Measurements from ENCODE around the gene GALNT12.
A peak's percentile ranks its signal among the peaks of the same experiment; 100 is the strongest.

Gene GALNT12

DNA sequence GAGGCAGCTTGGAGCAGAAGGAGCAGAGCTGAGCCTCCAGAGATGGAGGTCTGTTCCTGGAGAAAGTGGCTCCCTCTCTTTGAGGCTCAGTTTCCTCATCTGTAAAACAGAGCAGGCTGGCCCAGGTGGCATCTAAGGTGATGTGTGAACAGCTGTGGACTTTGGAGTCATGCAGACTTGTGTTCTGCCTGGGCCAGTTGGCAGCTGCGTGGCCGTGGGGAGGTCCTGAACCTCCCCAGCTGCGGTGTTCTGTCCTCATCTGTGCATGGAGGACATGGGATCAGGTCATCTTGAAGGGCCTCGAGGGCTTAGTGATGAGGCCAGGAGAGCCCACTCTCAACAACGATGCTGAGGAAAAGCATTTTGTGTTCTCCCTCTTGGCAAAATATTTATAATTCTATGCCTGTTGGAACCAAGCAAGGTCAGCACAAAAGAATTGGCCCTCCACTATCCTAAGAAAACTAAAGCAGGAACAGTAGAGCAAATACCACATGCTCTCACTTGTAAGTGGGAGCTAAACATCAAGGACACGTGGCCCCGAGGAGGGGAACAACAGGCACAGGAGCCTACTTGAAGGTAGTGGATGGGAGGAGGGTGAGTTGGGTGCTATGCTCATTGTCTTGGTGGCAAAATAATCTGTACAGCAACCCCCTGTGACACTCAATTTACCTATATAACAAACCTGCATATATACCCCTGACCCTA lies 73.0 kb downstream of the GALNT12 start:
- no peak for DNase-seq (ENCODE audit: low spot score)

DNA sequence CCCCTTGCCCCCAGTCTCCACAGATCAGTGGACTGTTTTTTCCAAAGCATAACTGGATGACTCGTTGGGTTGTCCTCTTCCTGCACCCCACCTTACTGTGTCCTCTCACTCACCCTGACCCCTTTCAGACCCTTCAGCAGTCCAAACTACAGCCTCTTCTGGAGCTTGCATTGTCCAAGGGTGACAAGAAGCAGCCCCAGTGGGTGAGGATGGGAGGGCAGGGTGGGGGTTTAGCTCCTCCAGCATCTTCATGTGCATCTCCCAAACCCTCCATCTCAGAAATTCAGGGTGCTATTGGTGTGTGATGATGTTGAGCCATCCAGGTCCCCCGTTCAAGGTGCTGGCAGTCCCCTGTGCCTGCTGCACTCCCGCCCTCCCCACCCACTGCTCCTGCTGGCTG lies 73.9 kb downstream of the GALNT12 start:
- no peak for DNase-seq (ENCODE audit: low spot score)

DNA sequence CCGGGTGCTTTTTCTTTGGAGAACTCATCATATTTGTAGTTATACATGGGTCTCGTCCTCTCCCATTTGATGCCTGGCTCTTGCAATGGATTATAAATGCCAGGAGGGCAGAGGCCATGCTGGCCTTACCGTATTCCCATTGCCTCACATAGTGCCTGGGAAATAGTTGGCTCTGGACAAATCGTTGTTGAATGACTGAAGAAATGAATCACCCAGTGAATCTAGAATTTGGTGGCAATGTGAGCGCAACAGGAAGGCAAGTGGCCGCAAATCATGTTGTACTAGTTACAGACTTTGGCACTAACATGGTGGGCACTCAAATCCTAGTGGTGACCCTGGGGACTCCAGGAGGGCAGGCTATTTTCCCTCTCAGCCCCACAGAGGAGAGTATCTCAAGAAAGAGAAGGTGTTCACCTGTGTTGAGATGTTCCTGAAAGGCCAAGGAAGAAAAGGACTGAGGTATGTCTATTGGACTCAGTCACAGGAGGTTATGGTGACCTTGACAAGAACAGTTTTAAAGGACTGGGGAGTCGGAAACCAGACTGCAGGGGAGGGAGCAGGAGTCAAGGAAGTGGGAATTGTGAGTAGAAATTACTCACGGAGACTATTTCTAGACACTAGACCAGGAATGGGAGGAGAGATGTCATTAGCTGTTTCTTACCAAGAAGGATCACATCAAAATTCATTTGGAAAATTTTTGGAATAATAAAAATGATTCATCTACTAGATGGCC lies 74.5 kb downstream of the GALNT12 start:
- no peak for DNase-seq (ENCODE audit: low spot score)

DNA sequence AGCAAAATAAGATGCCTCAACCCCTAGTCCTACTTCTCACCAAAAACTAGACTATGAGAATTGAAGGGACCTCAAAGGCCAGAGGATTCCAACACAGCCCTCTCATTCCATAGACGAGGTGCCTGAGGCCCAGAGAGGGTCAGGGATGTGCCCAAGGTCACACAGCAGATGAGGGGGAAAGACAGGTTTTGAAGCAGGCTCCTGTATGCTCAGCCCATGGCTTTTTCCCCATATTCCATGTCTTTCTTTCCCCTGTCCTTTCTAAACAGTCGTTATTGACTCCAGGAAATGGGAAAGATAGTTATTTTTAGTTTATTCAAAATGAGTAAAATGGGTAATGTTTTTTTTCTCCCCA lies 75.1 kb downstream of the GALNT12 start:
- no peak for DNase-seq (ENCODE audit: low spot score)

DNA sequence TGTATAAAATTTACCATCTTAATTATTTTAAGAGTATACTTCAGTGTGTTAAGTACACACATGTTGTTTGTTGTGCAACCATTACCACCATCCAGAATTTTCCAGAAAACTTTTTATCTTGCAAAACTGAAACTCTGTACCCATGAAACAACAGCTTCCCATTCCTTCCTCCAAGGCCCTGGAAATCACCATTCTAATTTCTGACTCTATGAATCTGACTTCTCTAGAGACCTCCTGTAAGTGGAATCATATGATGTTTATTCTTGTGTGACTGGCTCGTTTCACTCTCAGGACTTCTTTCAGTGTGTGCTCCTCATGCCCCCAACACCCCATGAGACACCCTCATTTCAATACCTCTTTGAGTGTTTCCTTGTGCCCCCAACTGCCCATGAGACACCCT lies 75.8 kb downstream of the GALNT12 start:
- no peak for DNase-seq (ENCODE audit: low spot score)

DNA sequence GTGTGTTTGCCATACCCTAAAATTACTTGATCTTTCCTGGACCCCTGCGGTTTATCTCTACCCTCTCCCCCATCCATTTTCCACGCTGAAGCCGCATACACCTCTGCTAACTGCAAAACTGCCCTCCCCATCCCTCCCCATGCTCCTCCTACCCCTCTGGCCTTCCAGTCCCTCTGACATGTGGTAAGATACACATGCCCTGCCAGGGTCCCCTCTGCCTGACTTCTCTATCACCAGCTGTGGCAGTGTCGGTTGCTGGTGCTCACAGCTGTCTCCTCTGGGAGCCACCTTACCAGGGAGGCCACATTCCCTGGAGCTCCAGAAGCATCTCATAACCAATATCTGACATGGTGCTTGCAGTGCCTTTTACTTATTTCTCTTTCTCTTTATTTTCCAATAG lies 77.4 kb downstream of the GALNT12 start:
- DNase-seq (ENCODE audit: low spot score): no peak

DNA sequence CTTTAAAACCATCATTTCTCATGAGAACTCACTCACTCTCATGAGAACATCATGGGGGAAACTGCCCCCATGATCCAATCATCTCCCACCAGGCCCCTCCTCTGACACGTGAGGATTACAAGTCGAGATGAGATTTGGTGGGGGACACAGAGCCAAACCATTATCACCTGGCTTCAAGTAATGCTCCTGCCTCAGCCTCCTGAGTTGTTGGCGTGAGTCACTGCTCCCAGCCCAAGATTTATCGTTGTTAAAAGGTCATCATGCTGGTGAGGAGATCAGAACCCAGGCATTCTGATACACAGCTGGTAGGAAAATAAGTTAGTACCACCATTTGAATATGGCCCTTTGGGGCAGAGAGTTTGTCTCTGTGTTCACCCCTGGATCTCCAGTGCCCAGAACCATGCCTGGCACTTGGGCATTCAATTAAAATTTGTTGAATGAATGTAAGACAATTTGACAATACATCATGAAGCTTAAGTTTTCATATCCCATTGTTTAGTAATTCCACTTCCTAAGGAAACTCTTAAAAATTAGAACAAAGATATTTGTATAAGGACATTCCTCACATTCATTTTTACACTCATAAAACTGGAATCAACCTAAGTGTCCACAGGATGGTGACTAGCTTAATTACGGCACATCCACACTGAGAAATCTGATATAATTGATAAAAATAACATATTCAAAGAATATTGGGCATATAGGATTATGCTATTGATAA lies 78.3 kb downstream of the GALNT12 start:
- no peak for DNase-seq (ENCODE audit: low spot score)

DNA sequence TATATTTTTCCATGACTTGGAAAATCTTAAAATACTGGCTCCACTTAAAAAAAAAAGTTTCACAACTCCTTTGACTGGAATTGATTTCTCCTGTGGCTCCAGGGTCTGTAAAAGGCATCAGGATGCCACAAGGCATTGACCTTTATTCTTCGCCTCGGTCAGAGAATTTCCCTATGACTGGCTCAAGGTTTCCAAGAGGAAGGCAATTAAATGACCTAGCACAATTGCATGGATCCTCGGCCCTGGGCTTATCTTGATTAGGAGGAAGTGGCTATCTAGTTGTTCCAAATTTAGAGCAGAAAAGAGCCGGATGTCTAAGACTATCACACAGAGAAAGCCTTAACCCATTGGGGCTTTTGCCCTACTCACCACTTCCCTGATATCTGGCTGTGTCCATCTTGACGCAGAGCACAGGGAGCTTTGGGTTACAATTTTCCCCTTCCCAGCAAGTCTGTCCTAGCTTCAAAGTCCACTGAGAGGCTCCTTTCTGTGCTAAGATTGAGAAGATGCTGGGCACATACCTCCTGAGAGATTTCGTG lies 79.3 kb downstream of the GALNT12 start:
- DNase-seq (ENCODE audit: low spot score): no peak

DNA sequence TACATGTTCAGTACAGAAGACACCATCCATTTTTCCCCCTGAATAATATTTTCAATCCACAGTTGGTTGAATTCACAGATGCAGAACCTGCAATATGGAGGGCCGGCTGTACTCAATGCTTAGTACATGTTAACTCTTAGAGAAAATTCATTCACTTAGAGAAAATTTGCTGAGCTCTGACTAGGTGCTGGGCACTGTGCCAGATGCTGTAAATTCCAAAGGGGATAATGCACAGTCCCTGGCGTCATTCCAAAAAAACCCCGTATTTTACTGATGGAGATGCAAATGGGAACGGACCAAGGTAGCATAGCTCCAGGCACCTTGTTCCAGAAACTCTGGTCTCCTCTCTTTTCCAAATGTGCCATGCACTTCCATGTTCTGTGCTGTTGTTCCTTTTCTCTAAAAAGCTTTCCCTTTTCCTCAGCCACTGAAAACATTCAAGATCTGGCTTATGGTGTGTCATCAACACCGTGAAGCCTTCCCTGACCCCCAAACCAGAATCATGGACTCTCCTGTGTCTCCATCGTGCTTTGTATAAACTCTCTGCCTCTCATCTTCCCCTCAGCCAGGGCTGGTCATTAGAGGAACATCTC lies 80.5 kb downstream of the GALNT12 start:
- DNase-seq (ENCODE audit: low spot score): no peak

DNA sequence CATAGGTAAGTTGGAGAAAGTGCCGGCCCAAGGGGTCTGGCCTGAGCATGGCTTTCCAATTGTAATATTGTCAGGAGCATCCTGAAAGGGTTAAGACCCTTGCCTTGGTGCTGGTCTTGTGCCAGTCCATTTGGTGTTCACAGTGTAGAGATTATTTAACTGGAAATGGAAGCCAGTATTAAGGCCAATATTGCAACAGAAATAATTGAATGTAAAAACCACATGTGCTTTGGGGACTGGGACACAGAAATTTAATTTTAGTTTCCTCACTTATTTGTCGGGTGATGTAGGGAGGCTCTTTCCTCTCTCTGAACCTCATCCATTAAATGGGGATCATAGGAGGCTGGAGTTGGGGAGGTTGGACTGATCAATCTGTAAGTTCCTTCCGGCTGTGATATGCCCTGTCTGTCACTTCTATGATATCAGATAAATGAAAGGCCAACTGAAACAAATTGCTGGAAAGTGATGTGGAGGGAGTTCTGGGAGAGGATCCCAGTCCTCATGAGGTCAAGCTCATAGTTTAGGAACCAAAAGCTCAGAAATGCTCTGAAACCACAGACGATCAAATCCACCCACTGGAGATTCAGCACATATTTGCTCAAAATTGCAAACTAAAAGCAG lies 81.4 kb downstream of the GALNT12 start:
- peak; percentile 25 for DNase-seq (ENCODE audit: low spot score)

DNA sequence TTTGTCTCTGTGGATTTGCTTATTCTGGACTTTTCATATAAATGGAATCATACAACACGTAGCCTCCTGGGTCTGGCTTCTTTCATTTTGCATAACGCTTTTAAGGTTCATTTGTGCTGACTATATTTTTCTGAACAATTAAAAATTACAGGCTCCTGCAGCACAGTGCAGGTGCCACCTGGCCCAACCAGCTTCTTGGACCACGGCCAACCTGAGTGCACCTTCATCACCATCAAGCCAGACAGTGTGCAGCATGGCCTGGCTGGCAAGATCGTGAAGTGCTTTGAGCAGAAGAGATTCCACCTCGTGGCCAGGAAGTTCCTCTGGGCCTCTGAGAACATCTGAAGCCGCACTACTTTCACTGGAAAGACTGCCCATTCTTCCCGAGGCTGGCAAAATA lies 82.8 kb downstream of the GALNT12 start:
- no peak for DNase-seq (ENCODE audit: low spot score)

DNA sequence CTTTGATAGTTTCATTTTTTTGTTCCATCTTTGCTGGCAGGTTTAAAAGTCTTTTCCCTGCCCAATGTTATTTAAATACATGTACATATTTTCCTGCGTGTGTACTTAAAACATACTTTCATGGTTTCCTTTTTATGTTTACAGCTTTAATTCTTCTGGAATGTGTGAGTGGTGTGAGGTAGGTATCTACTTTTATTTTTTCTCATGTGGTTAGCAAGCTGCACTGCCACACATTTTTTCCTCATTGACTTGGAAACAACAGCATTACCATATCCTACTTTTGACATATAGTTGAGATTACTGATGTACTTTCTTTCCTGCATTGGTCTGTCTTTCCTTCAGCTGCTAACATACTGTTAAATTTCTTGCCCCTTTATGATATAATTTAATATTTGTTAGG lies 84.8 kb downstream of the GALNT12 start:
- DNase-seq (ENCODE audit: low spot score): no peak

DNA sequence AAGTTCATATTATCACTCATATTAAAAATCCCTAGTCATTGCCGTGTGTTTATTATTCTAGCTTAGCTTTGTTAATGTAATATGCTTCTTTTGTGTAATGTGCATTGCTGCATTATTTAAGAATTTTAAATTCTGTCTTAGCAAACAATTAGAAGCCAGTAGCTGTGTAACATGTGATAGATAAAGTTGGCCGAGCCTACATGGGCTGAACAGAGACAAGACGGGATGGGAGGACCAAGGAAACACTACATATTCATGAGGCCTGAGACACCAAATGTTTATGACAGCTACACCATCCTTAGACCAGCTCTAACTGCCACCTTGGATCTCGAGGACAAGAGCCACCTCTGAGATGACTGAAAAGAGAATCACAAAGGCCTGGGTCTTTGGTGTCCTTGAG lies 85.2 kb downstream of the GALNT12 start:
- no peak for DNase-seq (ENCODE audit: low spot score)

DNA sequence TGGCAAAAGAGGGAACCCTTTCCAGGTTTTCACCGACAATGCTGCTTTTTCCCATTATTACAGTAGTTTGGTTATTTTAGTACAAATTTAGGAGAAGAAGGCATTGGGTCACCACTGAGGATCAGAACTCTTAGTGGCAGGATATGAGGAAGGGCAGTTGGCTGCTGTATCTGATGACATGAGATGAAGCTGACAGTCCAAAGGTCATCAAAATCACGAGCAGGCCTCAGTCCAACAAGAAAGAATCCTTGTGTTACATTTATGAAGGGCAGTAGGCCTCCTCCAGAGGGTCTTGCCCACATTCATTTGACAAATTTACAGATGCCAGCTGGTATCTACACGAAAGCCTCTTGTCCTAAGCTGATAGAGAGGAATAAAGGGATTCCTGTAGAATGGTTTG lies 86.7 kb downstream of the GALNT12 start:
- DNase-seq (ENCODE audit: low spot score): no peak

DNA sequence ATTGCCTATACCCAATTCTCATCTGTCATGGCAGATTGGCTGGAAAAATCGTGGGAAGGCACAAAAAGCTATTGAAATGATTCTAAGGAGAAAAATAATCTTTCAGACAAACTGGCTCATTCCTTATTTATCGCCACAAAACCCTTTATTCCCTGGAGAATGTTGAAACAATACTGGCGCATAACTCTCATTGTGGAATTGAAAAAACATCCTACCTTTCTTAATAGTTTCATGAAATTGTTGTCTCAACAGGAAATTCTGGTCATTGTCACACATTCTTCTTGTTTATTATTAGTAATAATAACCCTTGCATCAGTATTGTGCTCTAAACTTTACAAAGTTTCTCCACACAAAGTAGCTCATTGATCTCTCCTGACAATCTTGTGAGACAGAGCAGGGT lies 87.3 kb downstream of the GALNT12 start:
- no peak for DNase-seq (ENCODE audit: low spot score)

DNA sequence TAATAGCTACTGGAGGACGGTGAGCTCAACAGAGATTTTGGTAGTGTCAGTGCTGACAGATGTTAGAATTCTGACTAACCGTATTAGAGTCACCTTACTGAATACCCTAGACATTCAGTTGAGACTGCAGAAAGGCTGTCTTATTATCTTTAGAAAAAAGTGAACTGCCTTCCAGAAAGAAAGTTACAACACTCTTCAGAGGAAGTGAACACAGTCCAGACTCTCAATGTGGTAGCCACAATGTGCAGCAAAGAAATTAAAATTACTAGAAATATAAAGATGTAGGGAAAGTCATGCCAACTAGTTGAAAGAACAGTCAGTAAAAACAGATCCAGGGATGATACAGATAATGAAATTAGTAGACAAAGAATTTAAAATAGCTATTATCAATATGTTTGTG lies 89.2 kb downstream of the GALNT12 start:
- DNase-seq (ENCODE audit: low spot score): no peak

DNA sequence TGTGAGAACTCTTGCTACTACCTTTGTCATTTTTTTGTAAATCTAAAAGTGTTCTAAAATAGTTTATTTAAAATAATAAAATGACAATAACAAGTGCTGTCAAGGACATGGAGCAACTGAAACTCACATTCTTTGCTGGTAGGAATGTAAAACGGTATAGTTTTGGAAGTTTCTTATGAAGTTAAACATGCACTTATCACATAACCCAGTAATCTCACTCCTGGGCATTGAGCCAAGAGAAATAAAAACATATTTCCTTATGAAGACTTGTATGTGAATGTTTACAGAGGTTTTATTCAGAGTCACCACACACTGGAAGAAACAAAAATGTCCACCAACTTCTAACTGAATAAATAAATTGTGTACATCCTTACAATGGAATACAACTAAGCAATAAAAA lies 90.3 kb downstream of the GALNT12 start:
- DNase-seq (ENCODE audit: low spot score): no peak

DNA sequence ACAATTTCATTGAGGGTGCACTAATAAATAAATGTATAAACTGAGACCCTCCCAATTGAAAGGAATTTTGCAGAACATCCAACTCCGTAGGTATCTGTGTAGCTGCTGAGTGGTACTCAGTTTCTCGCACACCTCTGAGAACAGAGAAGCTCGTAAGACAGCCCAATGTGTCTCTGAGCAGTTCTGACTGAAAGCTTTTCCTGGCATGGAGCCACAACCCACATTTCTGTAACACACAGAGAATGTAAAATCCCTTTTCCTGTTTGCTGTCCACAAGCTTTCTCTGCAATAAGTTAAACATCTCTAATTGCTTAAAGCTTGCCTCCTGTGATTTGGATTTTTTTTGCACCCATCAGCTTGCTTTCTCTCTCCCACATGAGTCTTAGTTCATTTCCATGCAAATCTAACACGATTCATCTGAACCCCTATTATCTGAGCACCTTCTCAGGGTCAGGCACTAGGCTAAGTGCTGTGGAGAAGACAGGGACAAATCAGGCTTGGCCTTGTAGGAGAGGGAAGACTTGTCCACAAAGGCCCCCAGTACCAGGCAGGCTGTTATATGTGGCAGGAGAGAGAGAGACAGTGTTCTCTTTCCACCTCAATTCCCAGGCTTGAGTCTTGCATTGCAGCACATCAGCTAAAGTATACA lies 92.1 kb downstream of the GALNT12 start:
- peak; percentile 40 for DNase-seq (ENCODE audit: low spot score)
